Stimulated activated CD8-positive, alpha-beta memory T cell treated with anti-CD3 and anti-CD28 coated beads, Interleukin-12 subunit alpha, Interleukin-12 subunit beta, amount 100 ng/mL, for 24 hours (primary cell): ENCODE results near the gene ARAP2.

Experiments
- DNase-seq: peaks from one replicate; pipeline ENCODE4 v3.0.0-alpha.2; 2020; ENCODE audit errors: extremely low read depth

The ARAP2 gene

GRCh38 chr4:36264207-36264826 lies 20.0 kb upstream of the ARAP2 start:
- no peak for DNase-seq

DNA sequence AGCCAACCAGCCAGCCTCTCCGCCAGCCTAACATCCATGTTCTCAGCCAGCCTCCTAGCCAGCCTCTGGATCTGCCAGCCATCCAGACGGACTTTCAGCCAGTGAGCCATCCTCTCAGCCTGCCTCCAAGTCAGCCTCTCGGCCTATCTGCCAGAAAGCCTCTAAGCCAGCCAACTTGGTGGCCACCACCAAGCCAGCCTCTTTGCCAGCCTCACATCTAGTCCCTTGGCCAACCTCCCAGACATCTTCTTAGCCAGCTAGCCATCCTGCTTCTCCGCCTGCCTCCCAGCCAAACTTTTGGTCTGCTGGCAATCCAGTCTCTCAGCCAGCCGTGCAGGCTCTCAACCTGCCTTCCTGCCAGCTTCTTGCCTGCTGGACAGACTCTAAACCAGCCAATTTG lies 16.4 kb upstream of the ARAP2 start:
- no peak for DNase-seq

DNA sequence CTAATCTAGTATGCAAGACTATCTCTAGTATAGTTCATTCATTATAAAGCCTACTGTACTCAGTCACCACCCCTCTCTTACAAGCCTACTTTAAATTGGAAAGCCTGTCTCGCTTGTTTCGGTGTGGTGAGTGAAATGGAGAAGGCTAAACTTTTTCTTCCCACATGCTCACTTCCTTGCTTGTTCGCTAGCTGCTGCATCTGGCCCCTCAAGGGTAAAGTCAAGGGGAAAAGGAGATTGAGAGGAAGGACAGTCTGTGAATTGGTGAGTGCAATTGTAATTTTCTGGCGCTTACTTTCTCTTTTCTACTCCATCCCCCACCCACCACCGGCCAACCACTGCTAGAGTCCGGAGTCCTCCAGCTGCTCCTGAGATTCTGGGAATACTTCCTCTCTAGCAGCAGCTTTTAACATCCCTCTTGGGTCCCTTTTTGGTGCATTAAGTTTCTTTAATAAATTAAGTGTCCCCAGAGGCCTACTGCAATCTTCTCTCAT lies 12.1 kb upstream of the ARAP2 start:
- no peak for DNase-seq

DNA sequence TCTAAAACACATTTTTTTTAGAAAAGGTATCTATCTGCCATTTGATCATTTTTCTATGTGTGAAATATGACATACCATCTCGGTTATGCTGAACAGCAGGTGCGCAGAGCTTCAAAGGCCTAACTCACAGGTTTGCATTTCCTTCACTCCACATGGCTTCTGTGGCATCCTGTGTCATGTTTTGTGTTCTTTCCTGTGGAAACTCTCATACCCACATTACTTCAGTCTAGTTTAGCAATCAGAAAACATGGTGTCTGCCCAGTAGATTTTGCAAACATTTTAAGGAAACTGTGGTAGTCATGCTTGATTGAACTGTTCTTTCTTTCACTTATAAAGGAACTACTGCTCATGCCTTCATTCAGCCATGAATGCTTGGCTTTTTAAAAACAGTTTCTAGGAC lies 11.3 kb upstream of the ARAP2 start:
- DNase-seq, result no peak

DNA sequence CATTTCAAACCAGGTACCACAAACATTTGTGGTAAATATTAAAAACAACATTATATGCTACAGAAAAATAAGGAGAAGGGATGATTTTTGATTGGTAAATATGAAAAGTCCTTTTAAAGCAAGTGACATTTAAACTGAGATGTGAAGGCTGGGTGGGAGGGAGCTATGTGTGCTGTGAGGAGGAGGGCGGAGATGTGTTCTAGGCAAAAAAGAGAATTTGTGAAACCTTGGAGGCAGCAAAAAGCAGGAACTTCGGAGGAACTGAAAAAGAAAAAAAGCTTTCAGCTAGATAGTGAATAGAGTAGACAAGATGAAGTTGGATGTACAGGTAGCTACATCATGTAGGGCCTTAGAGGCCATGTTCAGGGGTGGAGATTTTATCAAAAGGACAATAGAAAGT lies 10.1 kb upstream of the ARAP2 start:
- DNase-seq, result no peak

GRCh38 chr4:36251983-36252382 lies 7.7 kb upstream of the ARAP2 start:
- no peak for DNase-seq

DNA sequence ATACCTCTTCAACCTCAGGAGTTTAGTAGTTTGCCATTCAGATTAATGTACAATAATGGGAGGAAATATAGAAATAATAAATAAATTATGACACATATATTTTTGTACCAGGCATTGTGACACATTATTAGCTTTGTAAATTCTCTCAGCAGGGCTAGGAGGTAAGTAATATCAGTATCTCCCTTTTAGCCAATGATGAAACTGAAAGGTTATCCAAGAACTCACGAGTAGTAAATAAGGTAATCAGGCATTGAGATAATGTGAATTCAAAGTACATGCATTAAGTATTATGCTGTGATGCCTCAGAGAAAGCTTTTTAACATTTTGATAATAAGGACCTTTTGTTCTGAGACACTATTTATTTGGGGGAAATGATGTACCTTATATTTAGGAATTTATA lies 5.3 kb upstream of the ARAP2 start:
- no peak for DNase-seq

DNA sequence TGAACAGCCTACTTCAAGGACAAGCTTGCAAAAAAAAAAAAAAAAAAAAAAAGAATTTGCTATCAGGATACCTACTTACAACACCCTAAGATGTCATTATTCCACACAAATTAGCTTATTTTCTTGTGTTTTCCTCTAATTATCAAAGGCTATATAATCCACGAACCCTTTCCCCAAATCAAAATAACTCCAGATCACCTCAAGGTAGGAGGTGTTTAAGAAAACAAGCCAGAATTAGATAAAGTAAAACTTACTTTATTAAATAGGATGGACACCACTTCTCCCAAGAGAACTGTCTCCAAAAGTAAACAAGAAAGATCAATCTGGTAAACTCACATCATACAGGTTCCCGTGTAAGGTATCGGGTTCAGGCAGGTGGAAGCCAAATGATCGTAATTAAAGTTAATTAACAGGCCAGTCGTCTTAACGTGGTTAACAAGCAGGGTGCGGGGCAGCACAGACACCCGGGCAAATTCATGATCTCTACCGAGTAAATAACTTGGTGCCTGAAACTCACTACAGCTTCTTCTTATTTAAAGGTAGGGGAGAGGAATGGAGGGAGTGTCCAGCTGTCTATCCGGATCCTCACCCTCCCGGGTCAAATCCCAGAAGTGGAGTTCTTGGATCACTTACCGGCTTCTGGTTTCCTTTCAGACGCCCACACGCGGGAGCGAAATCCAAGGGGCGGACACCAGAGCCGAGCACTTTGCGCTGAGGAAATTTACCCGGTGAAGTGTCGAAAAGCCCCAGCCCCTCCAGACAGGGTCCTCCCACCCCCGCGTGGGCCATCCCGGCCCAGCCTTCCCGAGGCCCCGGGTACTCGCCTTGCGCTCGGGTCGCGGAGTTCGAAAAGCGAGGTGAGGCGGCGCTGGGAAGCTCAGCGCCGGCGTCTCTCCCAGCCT lies 708 bp downstream of the ARAP2 start:
- DNase-seq, result no peak

DNA sequence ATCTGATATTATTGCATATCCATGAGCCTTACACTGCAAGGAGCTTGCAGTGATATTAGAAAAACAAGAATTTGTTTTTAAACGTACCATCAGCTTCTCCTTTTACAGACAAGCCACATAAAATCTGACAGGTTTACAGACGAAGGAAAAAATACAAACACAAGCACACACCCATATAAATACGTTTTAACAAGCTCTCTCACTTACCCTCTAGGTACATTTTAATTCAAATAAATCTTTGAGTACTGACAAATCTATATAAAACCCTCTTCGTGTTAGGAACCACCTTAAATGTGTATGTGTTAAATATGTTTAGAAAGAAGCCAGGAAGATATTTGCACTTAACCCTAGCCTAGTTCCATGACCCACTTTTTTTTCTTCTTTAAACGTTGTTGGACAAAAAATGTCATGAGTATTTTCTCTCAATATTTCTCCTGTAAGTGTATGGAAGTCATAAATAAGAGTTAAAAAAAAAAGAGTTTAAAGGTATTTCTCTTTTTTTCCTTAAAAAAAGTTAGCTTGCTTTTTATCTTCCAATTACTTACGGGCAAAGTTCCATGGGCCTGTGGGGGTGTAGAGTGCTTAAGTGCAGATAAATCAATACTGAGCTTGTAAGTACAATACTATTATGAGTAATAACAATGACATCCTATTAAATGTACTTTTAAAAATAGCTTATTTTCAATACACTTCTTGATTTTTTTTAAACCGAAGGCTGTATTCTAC lies 1.5 kb downstream of the ARAP2 start:
- DNase-seq, result no peak

GRCh38 chr4:36241771-36242170 lies 2.5 kb downstream of the ARAP2 start:
- no peak for DNase-seq

- DNase-seq, result no peak
Measured at GRCh38 chr4:36237366-36238313, 6.7 kb downstream of the ARAP2 start.

GRCh38 chr4:36236159-36236558 lies 8.2 kb downstream of the ARAP2 start:
- no peak for DNase-seq

- no peak for DNase-seq
Measured at GRCh38 chr4:36235306-36235705, 9.0 kb downstream of the ARAP2 start.

- no peak for DNase-seq
Measured at GRCh38 chr4:36233567-36234266, 10.6 kb downstream of the ARAP2 start.

DNA sequence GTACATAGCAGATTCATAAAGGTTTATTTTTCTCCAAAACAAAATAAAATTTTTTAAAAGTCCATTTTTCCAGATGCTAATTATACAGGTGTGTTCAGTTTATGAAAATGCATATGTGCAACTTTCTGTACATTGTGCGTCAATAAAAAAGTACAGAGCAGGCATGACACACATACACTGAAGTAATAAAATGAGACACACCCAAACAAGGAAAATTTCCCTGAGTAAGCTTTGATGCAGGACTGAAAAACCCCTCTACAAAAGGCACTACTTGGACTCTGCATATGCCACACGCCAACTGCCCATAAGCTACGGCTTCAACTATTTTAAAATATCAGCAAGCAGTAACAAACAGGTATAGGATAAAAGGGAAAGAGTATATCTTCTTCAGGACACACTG lies 13.8 kb downstream of the ARAP2 start:
- DNase-seq, result no peak

GRCh38 chr4:36227913-36228312 lies 16.4 kb downstream of the ARAP2 start:
- DNase-seq, result no peak

DNA sequence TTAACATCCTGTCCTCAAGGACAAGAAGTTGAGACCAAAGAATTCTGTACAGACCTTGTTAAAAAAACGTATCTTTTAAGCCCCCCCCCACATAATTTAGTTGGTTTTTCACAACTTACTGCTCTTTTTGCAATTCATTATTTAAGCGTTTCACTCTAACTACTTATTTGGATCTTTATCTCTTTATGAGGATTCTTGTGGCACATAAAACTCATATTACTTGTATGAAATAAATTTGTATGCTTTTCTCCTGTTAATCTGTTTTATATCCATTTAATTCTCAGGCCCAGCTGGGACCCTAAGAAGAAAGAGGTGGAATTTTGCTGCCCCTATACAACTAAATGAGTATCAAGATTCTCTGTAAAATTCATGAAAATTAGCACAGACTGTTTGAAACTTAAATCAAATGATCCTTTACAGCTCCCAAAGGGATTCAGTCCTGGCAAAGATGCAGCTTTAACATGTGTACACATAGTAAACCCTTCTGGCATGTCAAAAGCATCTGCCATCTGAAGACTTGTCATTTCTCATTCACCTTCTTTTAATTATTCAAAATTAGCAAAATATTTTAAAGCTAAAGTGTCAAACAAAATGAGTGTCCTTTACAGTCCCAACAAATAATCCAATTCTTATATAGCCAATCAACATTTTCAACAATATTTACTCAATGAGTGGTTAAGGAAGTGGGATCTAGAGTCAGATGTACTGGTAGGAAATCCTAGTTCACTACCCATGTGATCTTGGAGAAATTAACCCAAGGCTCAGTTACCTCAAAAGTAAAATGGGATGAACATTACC lies 17.7 kb downstream of the ARAP2 start:
- no peak for DNase-seq

DNA sequence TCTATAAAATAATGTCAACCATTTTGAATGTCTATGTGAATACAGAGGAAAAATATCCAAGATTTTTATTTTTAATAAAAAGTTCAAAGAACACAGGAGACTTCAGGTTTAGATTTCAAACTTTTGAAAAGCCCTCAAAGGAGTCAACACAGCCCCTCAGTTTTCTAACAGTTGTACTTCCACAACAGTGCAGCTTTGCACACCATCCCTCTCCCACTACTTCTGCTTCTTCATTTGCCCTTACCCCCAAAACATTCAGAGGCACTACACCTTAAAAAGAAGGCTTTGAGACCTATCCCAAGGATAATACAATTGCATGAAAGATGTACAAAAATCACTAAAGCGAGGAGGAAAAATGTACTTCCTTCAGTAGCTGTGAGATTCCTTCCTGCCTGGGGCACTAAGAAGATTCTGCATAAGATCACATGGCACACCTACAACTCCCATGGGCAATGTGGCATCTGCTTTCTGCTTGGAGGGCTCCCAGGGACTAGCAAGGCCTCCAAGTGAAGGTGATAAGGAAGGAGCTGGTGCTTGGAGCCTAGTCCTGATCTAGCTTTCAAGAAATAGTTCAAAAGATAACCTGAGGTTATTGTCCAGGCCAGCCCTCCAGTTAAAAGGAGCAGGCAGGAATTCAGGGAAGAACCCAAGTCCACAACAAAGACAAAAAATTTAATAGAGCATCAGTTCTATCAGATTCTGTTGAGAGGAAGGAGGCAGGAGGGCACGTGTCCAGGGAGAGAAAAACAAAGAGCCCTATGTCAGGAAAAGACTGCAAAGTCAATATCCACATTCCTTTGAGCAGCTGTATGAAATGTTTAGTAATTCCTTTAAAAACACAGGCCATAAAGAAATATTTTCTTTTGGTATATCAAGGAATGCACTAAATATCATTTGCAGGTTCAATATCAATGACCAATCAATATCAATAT lies 19.1 kb downstream of the ARAP2 start:
- DNase-seq, result no peak

DNA sequence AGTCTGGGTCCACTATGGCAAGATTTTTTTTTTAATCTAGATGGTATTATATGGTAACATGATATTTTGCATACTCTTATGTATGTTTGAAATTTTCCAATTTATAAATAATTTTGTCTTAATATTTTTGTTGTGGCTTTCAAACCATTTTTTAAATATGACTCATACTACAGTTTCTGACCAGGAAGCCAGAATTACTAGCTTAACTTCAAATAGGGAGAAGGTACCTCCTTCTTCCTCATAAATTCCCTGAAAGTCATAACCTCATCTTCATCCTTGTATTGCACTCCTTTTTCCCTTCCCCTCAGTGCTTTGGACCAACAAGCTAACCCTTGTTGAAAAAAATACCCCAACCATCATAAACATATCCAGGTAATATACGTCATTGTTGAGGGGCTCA lies 21.6 kb downstream of the ARAP2 start:
- DNase-seq, result no peak
